Liver (tissue), 3 donors: Measurements from ENCODE around the gene SLC39A13.

Experiments used
- JUND ChIP-seq, 2 donors: IDR thresholded peaks; 2 replicates each; pipeline ENCODE4 v1.6.1; 2016; ENCODE audit warnings: antibody characterized with exemption in 2 of 2
- SP1 ChIP-seq: IDR thresholded peaks from 2 replicates; pipeline ENCODE4 v1.6.1; 2018; ENCODE audit warnings: antibody characterized with exemption, mild to moderate bottlenecking
- YY1 ChIP-seq: IDR thresholded peaks from 2 replicates; pipeline ENCODE4 v1.6.1; 2016; ENCODE audit warnings: antibody characterized with exemption, mild to moderate bottlenecking
- TF ChIP-seq, protein P1 (sequence below): fragments of 150-350 bp; IDR thresholded peaks from 2 replicates; pipeline ENCODE4 v1.5.1; 2017; ENCODE audit warnings: improper control_type of control experiment, low read depth, low read length; ENCODE audit not compliant: missing input control
- TF ChIP-seq, protein P2 (sequence below): IDR thresholded peaks from 2 replicates; pipeline ENCODE4 v1.6.1; 2016; ENCODE audit warnings: antibody characterized with exemption, mild to moderate bottlenecking
- donor health status: healthy.
- donor health status: healthy.

DNA sequence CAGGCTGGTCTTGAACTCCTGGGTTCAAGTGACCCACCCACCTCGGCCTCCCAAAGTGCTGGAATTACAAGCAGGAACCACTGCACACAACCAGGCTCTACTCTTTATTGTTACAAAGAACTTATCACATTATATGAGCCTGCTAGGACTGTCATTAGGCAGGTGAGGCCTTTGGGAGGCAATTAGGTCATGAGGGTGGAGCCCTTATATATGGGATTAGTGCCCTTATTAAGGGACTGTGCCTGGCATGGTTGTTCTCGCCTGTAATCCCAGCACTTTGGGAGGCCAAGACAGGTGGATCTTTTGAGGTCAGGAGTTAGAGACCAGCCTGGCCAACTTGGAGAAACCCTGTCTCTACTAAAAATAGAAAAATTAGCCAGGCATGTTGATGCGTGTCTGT is 28.3 kb downstream of the SLC39A13 start:
- TF ChIP-seq JUND (IDR thresholded peaks at IDR 0.05) (no peak), SP1 (no peak), YY1 (no peak)
- TF ChIP-seq, protein P1, sequence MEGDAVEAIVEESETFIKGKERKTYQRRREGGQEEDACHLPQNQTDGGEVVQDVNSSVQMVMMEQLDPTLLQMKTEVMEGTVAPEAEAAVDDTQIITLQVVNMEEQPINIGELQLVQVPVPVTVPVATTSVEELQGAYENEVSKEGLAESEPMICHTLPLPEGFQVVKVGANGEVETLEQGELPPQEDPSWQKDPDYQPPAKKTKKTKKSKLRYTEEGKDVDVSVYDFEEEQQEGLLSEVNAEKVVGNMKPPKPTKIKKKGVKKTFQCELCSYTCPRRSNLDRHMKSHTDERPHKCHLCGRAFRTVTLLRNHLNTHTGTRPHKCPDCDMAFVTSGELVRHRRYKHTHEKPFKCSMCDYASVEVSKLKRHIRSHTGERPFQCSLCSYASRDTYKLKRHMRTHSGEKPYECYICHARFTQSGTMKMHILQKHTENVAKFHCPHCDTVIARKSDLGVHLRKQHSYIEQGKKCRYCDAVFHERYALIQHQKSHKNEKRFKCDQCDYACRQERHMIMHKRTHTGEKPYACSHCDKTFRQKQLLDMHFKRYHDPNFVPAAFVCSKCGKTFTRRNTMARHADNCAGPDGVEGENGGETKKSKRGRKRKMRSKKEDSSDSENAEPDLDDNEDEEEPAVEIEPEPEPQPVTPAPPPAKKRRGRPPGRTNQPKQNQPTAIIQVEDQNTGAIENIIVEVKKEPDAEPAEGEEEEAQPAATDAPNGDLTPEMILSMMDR: no peak
- TF ChIP-seq, protein P2, sequence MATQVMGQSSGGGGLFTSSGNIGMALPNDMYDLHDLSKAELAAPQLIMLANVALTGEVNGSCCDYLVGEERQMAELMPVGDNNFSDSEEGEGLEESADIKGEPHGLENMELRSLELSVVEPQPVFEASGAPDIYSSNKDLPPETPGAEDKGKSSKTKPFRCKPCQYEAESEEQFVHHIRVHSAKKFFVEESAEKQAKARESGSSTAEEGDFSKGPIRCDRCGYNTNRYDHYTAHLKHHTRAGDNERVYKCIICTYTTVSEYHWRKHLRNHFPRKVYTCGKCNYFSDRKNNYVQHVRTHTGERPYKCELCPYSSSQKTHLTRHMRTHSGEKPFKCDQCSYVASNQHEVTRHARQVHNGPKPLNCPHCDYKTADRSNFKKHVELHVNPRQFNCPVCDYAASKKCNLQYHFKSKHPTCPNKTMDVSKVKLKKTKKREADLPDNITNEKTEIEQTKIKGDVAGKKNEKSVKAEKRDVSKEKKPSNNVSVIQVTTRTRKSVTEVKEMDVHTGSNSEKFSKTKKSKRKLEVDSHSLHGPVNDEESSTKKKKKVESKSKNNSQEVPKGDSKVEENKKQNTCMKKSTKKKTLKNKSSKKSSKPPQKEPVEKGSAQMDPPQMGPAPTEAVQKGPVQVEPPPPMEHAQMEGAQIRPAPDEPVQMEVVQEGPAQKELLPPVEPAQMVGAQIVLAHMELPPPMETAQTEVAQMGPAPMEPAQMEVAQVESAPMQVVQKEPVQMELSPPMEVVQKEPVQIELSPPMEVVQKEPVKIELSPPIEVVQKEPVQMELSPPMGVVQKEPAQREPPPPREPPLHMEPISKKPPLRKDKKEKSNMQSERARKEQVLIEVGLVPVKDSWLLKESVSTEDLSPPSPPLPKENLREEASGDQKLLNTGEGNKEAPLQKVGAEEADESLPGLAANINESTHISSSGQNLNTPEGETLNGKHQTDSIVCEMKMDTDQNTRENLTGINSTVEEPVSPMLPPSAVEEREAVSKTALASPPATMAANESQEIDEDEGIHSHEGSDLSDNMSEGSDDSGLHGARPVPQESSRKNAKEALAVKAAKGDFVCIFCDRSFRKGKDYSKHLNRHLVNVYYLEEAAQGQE: no peak
